Subcutaneous abdominal adipose tissue (tissue), 5 donors: Measurements from ENCODE around the gene MYOCD.
A peak's percentile ranks its signal among the peaks of the same experiment; 100 is the strongest.
"Not testable (repeated sequence)": the region's sequence is repeated elsewhere in the genome, so short reads cannot be mapped to it uniquely, and the experiment has no call there.

Experiments used
- H3K27ac ChIP-seq: one replicate; pipeline ENCODE4 v1.7.0; 2013; ENCODE audit warnings: low read depth, mild to moderate bottlenecking, inconsistent platforms, low read length, moderate library complexity
- H3K27me3 ChIP-seq, 5 donors: one replicate each; pipeline ENCODE4 v1.7.0; 2013; ENCODE audit warnings: low read length in 5 of 5, inconsistent platforms in 1 of 5; ENCODE audit not compliant: control insufficient read depth in 5 of 5, insufficient read depth in 4 of 5
- H3K36me3 ChIP-seq, 5 donors: one replicate each; pipeline ENCODE4 v1.7.0; 2013; ENCODE audit warnings: low read length in 5 of 5; ENCODE audit not compliant: control insufficient read depth in 5 of 5, insufficient read depth in 5 of 5
- H3K4me1 ChIP-seq, 5 donors: one replicate each; pipeline ENCODE4 v1.7.0; 2013; ENCODE audit warnings: low read length in 5 of 5, mild to moderate bottlenecking in 3 of 5, moderate library complexity in 1 of 5; ENCODE audit not compliant: control insufficient read depth in 5 of 5, insufficient read depth in 5 of 5
- H3K4me3 ChIP-seq, 5 donors: one replicate each; pipeline ENCODE4 v1.7.0; 2013; ENCODE audit warnings: low read length in 5 of 5, low read depth in 1 of 5
- H3K9ac ChIP-seq, 5 donors: one replicate each; pipeline ENCODE4 v1.7.0; 2013; ENCODE audit warnings: low read length in 5 of 5, mild to moderate bottlenecking in 4 of 5, moderate library complexity in 3 of 5
- H3K9me3 ChIP-seq, 5 donors: one replicate each; pipeline ENCODE4 v1.7.0; 2013; ENCODE audit warnings: low read length in 5 of 5; ENCODE audit not compliant: control insufficient read depth in 5 of 5
- donor health status: healthy.
- donor health status: healthy.
- donor health status: healthy.
- donor health status: healthy.
- donor health status: healthy.

The MYOCD gene

DNA sequence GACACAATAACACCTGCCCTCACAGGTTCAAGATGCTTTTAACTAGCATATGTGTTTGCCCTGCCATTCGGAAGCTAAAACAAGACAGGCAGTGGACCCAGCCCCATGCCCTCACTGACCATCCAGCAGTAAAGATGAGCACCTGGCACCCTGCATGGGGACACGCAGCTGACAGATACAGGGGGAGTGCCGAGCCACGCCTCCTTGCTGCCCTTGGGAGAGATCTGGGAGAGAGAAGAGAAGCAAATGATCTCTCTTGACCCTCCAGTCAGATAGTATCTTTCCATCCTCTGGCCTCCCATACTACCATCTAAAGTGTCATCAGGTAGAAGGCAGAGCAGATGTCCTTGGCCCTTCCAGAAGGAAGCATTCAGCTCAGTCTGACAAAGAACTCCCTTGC, 40.6 kb upstream of the MYOCD start:
- Histone ChIP-seq H3K9ac (no peak overlapping the region), H3K4me1 (peaks cover 2 to 18% (median 11%) of the 10 kb centered on the region in 5 donors), H3K9me3 (no peaks in the 10 kb centered on the region), H3K36me3 (no peaks in the 10 kb centered on the region), H3K27ac (no peak overlapping the region), H3K27me3 (no peaks in the 10 kb centered on the region), H3K4me3 (no peak overlapping the region)

DNA sequence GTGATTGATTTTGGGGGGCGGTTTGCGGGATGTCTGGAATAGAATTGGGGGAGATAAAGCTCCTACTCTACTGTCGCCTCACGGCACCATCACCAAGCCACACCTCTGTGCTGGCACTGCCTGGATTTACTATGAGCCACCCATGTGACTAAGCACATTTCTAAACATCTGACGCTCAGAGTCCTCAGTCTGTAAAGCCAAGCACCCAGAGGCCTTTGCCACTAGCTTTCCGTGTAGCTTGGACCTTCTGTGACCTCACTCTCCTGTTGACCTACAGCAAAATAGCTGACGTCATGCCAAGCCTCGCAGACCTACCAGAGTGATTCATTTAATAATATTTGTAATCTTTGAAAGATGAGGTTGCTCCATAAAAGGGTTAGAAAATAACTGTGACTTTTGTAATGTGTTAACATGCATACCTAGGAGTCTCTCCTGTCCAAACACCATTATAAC, 38.5 kb upstream of the MYOCD start:
- H3K9ac ChIP-seq: no peak overlapping the region

DNA sequence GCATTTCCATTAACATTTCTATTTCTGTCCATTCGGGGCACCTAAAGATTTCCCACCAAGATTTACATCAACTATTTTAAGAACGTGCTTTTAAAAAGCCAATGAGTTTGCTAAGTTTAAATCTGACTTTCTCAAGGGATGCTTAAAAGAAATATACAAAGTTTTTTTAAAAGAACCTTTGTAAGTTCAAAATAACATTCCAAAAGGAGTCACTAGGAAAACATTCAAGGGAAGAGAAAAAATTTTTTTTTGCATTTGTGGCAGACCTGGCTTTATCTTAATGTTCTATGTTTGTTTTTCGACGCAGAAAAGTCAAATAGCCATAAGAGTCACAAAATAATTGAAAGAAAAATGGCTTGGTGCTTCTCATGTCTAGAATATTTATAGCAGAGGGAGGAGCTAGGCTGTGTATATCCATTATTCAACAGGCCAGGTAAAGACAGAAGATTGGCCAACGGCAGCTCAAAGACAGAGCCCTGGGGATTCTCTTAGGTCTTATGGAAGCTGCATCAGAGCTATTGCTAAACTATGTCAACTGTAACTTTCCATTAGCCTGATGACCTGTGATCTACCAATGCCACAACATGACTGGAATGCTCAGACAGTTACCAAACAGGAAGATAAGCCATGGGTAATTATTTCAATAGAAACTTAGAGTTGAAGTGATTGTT, 37.8 kb upstream of the MYOCD start:
- Histone ChIP-seq H3K9me3 (no peaks in the 10 kb centered on the region), H3K9ac (no peak overlapping the region), H3K4me3 (no peak overlapping the region), H3K27me3 (no peaks in the 10 kb centered on the region), H3K36me3 (no peaks in the 10 kb centered on the region), H3K4me1 (peaks cover 2 to 11% (median 6%) of the 10 kb centered on the region in 5 donors), H3K27ac (peak overlapping the region; percentile 47)

More for the DNA sequence above, 38.5 kb upstream of the MYOCD start:
- H3K4me3 ChIP-seq: no peak overlapping the region
- no peaks in the 10 kb centered on the region for H3K27me3 ChIP-seq
- H3K36me3 ChIP-seq: no peaks in the 10 kb centered on the region
- H3K9me3 ChIP-seq: no peaks in the 10 kb centered on the region
- no peak overlapping the region for H3K27ac ChIP-seq
- H3K4me1 ChIP-seq: peaks cover 2 to 17% (median 11%) of the 10 kb centered on the region in 5 donors

- H3K36me3 ChIP-seq: no peaks in the 10 kb centered on the region
- no peak overlapping the region for H3K4me3 ChIP-seq
- no peak overlapping the region for H3K9ac ChIP-seq
- H3K4me1 ChIP-seq: peaks cover 0 to 8% (median 2%) of the 10 kb centered on the region in 5 donors
- no peak overlapping the region for H3K27ac ChIP-seq
- H3K27me3 ChIP-seq: peaks cover 0 to 5% (median 0%) of the 10 kb centered on the region in 5 donors
- no peaks in the 10 kb centered on the region for H3K9me3 ChIP-seq
These were observed 34.6 kb upstream of the MYOCD start for GRCh38 chr17:12631076-12631475.

DNA sequence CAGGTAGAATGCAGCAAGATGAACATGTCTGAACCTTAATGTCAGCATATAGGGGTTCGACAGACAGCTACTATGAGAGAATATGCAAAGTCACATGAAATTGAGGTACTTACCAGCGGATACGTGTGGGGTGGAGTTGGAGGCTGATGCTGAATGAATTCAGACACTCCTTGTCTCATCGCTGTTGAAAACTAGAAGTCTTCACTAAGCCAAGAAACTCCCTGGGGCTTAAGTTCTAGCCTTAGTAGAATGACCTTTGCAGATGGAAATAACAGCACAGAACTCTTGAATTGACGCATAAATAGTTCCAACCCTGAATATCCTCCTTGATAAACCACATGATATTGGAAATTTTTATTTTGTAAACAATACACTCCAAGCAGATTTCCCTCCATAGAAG, 32.9 kb upstream of the MYOCD start:
- peaks cover 0 to 5% (median 0%) of the 10 kb centered on the region in 5 donors for H3K27me3 ChIP-seq
- H3K36me3 ChIP-seq: no peaks in the 10 kb centered on the region
- H3K27ac ChIP-seq: no peak overlapping the region
- H3K4me3 ChIP-seq: no peak overlapping the region
- no peaks in the 10 kb centered on the region for H3K9me3 ChIP-seq
- no peak overlapping the region for H3K9ac ChIP-seq
- peaks cover 0 to 7% (median 0%) of the 10 kb centered on the region in 5 donors for H3K4me1 ChIP-seq

GRCh38 chr17:12634789-12635414, 30.8 kb upstream of the MYOCD start:
- H3K27ac ChIP-seq: no peak overlapping the region

GRCh38 chr17:12635996-12636395, 29.7 kb upstream of the MYOCD start:
- H3K27ac ChIP-seq, H3K9me3 ChIP-seq, H3K27me3 ChIP-seq, H3K36me3 ChIP-seq, H3K4me1 ChIP-seq, H3K4me3 ChIP-seq, H3K9ac ChIP-seq: not testable (repeated sequence)

More at GRCh38 chr17:12634789-12635414, 30.8 kb upstream of the MYOCD start:
- H3K27me3 ChIP-seq: peaks cover 0 to 5% (median 0%) of the 10 kb centered on the region in 5 donors
- no peak overlapping the region for H3K9ac ChIP-seq
- H3K36me3 ChIP-seq: no peaks in the 10 kb centered on the region
- no peaks in the 10 kb centered on the region for H3K9me3 ChIP-seq
- no peaks in the 10 kb centered on the region for H3K4me1 ChIP-seq
- no peak overlapping the region for H3K4me3 ChIP-seq

GRCh38 chr17:12637015-12637414, 28.7 kb upstream of the MYOCD start:
- Histone ChIP-seq H3K4me3 (no peak overlapping the region), H3K27ac (no peak overlapping the region), H3K9me3 (no peaks in the 10 kb centered on the region), H3K36me3 (no peaks in the 10 kb centered on the region), H3K27me3 (peaks cover 0 to 5% (median 0%) of the 10 kb centered on the region in 5 donors), H3K9ac (no peak overlapping the region), H3K4me1 (no peaks in the 10 kb centered on the region)

GRCh38 chr17:12637745-12638651, 27.7 kb upstream of the MYOCD start:
- H3K27ac ChIP-seq: no peak overlapping the region
- no peak overlapping the region for H3K4me3 ChIP-seq
- peaks cover 0 to 5% (median 0%) of the 10 kb centered on the region in 5 donors for H3K27me3 ChIP-seq
- no peaks in the 10 kb centered on the region for H3K4me1 ChIP-seq
- H3K9ac ChIP-seq: no peak overlapping the region
- no peaks in the 10 kb centered on the region for H3K36me3 ChIP-seq
- H3K9me3 ChIP-seq: no peaks in the 10 kb centered on the region

DNA sequence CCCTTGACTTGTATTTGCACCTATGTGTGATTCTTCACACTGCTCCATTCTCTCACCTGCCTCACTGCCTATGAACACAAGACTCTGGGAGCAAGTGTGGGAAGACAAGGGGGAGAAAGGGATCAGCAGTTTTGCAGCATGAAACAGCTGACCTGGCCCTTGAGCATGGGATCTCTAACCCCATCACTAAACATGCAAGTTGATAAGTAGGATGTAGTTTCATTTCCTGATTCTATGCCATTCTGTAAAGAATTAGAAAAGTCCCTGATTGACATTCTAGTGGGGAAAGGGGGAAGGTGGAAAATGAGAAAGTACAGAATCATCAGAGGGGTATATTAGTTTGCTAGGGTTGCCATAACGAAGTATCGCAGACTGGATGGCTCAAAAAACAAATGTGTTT, 25.3 kb upstream of the MYOCD start:
- Histone ChIP-seq H3K4me3 (no peak overlapping the region), H3K9ac (no peak overlapping the region), H3K9me3 (no peaks in the 10 kb centered on the region), H3K36me3 (no peaks in the 10 kb centered on the region), H3K27me3 (peaks cover 0 to 3% (median 0%) of the 10 kb centered on the region in 5 donors), H3K4me1 (no peaks in the 10 kb centered on the region), H3K27ac (no peak overlapping the region)
